Uterus (tissue), 2 donors: ENCODE data around the gene EXOC4.

Experiments used
- POLR2A ChIP-seq, 2 donors: fragments of 450-650 bp; IDR thresholded peaks; one replicate each; pipeline ENCODE4 v1.6.1; 2016; ENCODE audit warnings: antibody characterized with exemption in 2 of 2, mild to moderate bottlenecking in 1 of 2, moderate library complexity in 1 of 2
- TF ChIP-seq, protein P1 (sequence below), 4 experiments: fragments of 200-600 bp in 2 of 4; fragments of 450-650 bp in 2 of 4; sonication (generic) in 2 of 4; IDR thresholded peaks; one replicate each; pipeline ENCODE4 v1.5.1; 2016 to 2019; ENCODE audit warnings: antibody characterized with exemption in 4 of 4, mild to moderate bottlenecking in 2 of 4, moderate library complexity in 1 of 4

GRCh38 chr7:133543657-133544056, 290.8 kb downstream of the EXOC4 start:
- TF ChIP-seq, protein P1, sequence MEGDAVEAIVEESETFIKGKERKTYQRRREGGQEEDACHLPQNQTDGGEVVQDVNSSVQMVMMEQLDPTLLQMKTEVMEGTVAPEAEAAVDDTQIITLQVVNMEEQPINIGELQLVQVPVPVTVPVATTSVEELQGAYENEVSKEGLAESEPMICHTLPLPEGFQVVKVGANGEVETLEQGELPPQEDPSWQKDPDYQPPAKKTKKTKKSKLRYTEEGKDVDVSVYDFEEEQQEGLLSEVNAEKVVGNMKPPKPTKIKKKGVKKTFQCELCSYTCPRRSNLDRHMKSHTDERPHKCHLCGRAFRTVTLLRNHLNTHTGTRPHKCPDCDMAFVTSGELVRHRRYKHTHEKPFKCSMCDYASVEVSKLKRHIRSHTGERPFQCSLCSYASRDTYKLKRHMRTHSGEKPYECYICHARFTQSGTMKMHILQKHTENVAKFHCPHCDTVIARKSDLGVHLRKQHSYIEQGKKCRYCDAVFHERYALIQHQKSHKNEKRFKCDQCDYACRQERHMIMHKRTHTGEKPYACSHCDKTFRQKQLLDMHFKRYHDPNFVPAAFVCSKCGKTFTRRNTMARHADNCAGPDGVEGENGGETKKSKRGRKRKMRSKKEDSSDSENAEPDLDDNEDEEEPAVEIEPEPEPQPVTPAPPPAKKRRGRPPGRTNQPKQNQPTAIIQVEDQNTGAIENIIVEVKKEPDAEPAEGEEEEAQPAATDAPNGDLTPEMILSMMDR (IDR thresholded peaks at IDR 0.05) = no peak
- no peak for TF ChIP-seq POLR2A (IDR thresholded peaks at IDR 0.05)
